IMR-90 (cell line): Measurements from ENCODE around the gene PFDN1. TPM values are rescaled to one million over a fixed set of nuclear protein-coding genes. Genes with fewer than 3 reads are reported as not detected.

Source experiments
- ATAC-seq: fragments of 200-7000 bp; cut with Tn5 transposase; 2 replicates; pipeline ENCODE4 v1.9.1; 2020; ENCODE audit warnings: low read depth, mild to moderate bottlenecking, moderate library complexity
- BruUV-seq: library from RNA; stranded (reverse); fragments of 400-500 nt; replicated peaks from 2 replicates; lab custom pipeline; 2021; lab: Mats Ljungman, UMichigan
- CTCF ChIA-PET: fragments of 300-600 bp; formaldehyde crosslinking; extraction: SDS; loops from one replicate; lab custom pipeline; 2021; ENCODE audit warnings: antibody characterized with exemption; lab: Yijun Ruan, JAX
- POLR2A ChIA-PET: fragments of 300-600 bp; sonication (Branson Sonifier 250); formaldehyde crosslinking; loops from one replicate; lab custom pipeline; 2022; ENCODE audit warnings: antibody characterized with exemption; ENCODE audit not compliant: unreplicated experiment; lab: Charles Lee
- DNase-seq: peaks from one replicate; pipeline ENCODE4 v3.0.0; 2013
- H2AFZ ChIP-seq: replicated peaks from 2 replicates; pipeline ENCODE3; 2013; ENCODE audit warnings: low read length, mild to moderate bottlenecking; ENCODE audit not compliant: poor library complexity
- H2AK5ac ChIP-seq: 2 replicates; pipeline ENCODE4 v1.6.1; 2013; ENCODE audit warnings: low read depth, low read length, inconsistent platforms
- H2AK9ac ChIP-seq: replicated peaks from 2 replicates; pipeline ENCODE3; 2013; ENCODE audit warnings: mild to moderate bottlenecking, low read depth, low read length, moderate library complexity; ENCODE audit not compliant: poor library complexity
- H2BK120ac ChIP-seq: 2 replicates; pipeline ENCODE4 v1.6.1; 2013; ENCODE audit warnings: low read depth, low read length, inconsistent platforms
- H2BK15ac ChIP-seq: 3 replicates; pipeline ENCODE4 v1.6.1; 2013; ENCODE audit warnings: low read depth, low read length, inconsistent platforms
- H2BK20ac ChIP-seq: 2 replicates; pipeline ENCODE4 v1.6.1; 2013; ENCODE audit warnings: low read depth, mild to moderate bottlenecking, inconsistent platforms, low read length, moderate library complexity
- H2BK5ac ChIP-seq: 2 replicates; pipeline ENCODE4 v1.6.1; 2013; ENCODE audit warnings: mild to moderate bottlenecking, low read depth, low read length, inconsistent platforms; ENCODE audit not compliant: poor library complexity, severe bottlenecking
- H3K14ac ChIP-seq: replicated peaks from 2 replicates; pipeline ENCODE4 v1.6.1; 2013; ENCODE audit warnings: low read depth, low read length, inconsistent platforms
- H3K18ac ChIP-seq: 2 replicates; pipeline ENCODE4 v1.6.1; 2013; ENCODE audit warnings: low read depth, low read length, control low read depth
- H3K23ac ChIP-seq: 2 replicates; pipeline ENCODE4 v1.6.1; 2013; ENCODE audit warnings: low read depth, low read length, inconsistent platforms
- H3K27ac ChIP-seq: 2 replicates; pipeline ENCODE4 v1.5.1; 2013; ENCODE audit warnings: mild to moderate bottlenecking, control low read depth, low read length; ENCODE audit not compliant: insufficient read depth
- H3K27me3 ChIP-seq: 2 replicates; pipeline ENCODE4 v1.6.1; 2013; ENCODE audit warnings: low read length; ENCODE audit not compliant: control insufficient read depth, insufficient read depth
- H3K36me3 ChIP-seq: 2 replicates; pipeline ENCODE4 v1.6.1; 2013; ENCODE audit warnings: low read length, mixed read lengths; ENCODE audit not compliant: control insufficient read depth, insufficient read depth
- H3K4ac ChIP-seq: 2 replicates; pipeline ENCODE4 v1.6.1; 2013; ENCODE audit warnings: low read depth, low read length, inconsistent platforms
- H3K4me1 ChIP-seq: 2 replicates; pipeline ENCODE4 v1.6.1; 2013; ENCODE audit warnings: low read length, mixed read lengths; ENCODE audit not compliant: control insufficient read depth, insufficient read depth
- H3K4me2 ChIP-seq: 2 replicates; pipeline ENCODE4 v1.6.1; 2013; ENCODE audit warnings: low read depth, mild to moderate bottlenecking, control low read depth, low read length, moderate library complexity
- H3K4me3 ChIP-seq: 2 replicates; pipeline ENCODE4 v1.5.1; 2013; ENCODE audit warnings: low read depth, mild to moderate bottlenecking, control low read depth, low read length, moderate library complexity; ENCODE audit not compliant: insufficient read depth
- H3K56ac ChIP-seq: 2 replicates; pipeline ENCODE4 v1.6.1; 2013; ENCODE audit warnings: low read length, inconsistent platforms; ENCODE audit not compliant: insufficient read depth; ENCODE audit errors: extremely low read depth
- H3K79me1 ChIP-seq, 2 experiments: 2 replicates each; pipeline ENCODE4 v1.6.1; 2013; ENCODE audit warnings: low read length in 2 of 2, inconsistent platforms in 1 of 2, low read depth in 1 of 2
- H3K9ac ChIP-seq: 2 replicates; pipeline ENCODE4 v1.6.1; 2013; ENCODE audit warnings: low read depth, low read length, control low read depth
- H3K9me1 ChIP-seq: 2 replicates; pipeline ENCODE4 v1.6.1; 2013; ENCODE audit warnings: low read length, inconsistent platforms; ENCODE audit not compliant: insufficient read depth
- H3K9me3 ChIP-seq: 2 replicates; pipeline ENCODE4 v1.6.1; 2013; ENCODE audit warnings: low read length; ENCODE audit not compliant: control insufficient read depth, insufficient read depth
- H4K20me1 ChIP-seq: 2 replicates; pipeline ENCODE4 v1.6.1; 2013; ENCODE audit warnings: low read length, inconsistent platforms; ENCODE audit not compliant: insufficient read depth
- H4K5ac ChIP-seq: 2 replicates; pipeline ENCODE4 v1.6.1; 2013; ENCODE audit warnings: mild to moderate bottlenecking, low read depth, low read length, control low read depth
- H4K8ac ChIP-seq, 2 experiments: 2 replicates each; pipeline ENCODE4 v1.6.1; 2013; ENCODE audit warnings: low read depth in 2 of 2, low read length in 2 of 2, control low read depth in 1 of 2, inconsistent platforms in 1 of 2
- H4K91ac ChIP-seq: 2 replicates; pipeline ENCODE4 v1.6.1; 2013; ENCODE audit warnings: low read depth, low read length, inconsistent platforms; ENCODE audit not compliant: insufficient read depth
- BHLHE40 ChIP-seq: fragments of 150-350 bp; IDR thresholded peaks from 2 replicates; pipeline ENCODE4 v1.6.1; 2016; ENCODE audit warnings: mild to moderate bottlenecking, low read depth, low read length
- CHD1 ChIP-seq: IDR thresholded peaks from 2 replicates; pipeline ENCODE4 v1.6.1; 2012; ENCODE audit warnings: low read depth, low read length, improper control_type of control experiment
- FOS ChIP-seq: fragments of 150-350 bp; IDR thresholded peaks from 2 replicates; pipeline ENCODE4 v1.6.1; 2016; ENCODE audit warnings: low read depth, low read length
- MAFK ChIP-seq: IDR thresholded peaks from 2 replicates; pipeline ENCODE4 v1.6.1; 2012; ENCODE audit warnings: low read depth, low read length, improper control_type of control experiment
- MAZ ChIP-seq: IDR thresholded peaks from 2 replicates; pipeline ENCODE4 v1.6.1; 2012; ENCODE audit warnings: low read depth, mild to moderate bottlenecking, low read length, improper control_type of control experiment, moderate library complexity, borderline replicate concordance
- NFE2L2 ChIP-seq: fragments of 150-350 bp; IDR thresholded peaks from 2 replicates; pipeline ENCODE4 v1.6.1; 2016; ENCODE audit warnings: low read depth, mild to moderate bottlenecking, low read length
- RAD21 ChIP-seq: IDR thresholded peaks from 2 replicates; pipeline ENCODE4 v1.6.1; 2012; ENCODE audit warnings: low read length, improper control_type of control experiment
- RCOR1 ChIP-seq: IDR thresholded peaks from 2 replicates; pipeline ENCODE4 v1.6.1; 2012; ENCODE audit warnings: mild to moderate bottlenecking, low read length, improper control_type of control experiment; ENCODE audit not compliant: insufficient replicate concordance
- WGBS, 2 experiments: methylation state at CpG; one replicate each; pipeline versions ENCODE4 v1.1.5 to v1.1.7; 2013; ENCODE audit warnings: missing lambda C conversion rate in 2 of 2; ENCODE audit not compliant: insufficient read length in 1 of 2; ENCODE audit errors: extremely low coverage in 2 of 2; 5-methylcytosine and 5-hydroxymethylcytosine counted together
- dilution Hi-C: fragments of 300-500 bp; cut with HindIII; formaldehyde crosslinking; loops from one replicate; pipeline ENCODE4 v1.14.3; 2018; ENCODE audit warnings: low sequenced_read_pairs; ENCODE audit not compliant: unreplicated experiment
- in situ Hi-C: fragments of 300-500 bp; cut with MboI; formaldehyde crosslinking; loops from 3 replicates; pipeline ENCODE4 v1.14.3; 2019; ENCODE audit warnings: low sequenced_read_pairs, inconsistent platforms, mixed read lengths
- intact Hi-C: fragments of 100-400 bp; cut with micrococcal nuclease; formaldehyde crosslinking; loops from 2 replicates; pipeline ENCODE4 v1.10.0; 2022
- polyA plus RNA-seq, 3 experiments: library from polyadenylated mRNA; depleted of rRNA; stranded (reverse); fragments of >200 nt; gene quantifications; 2 replicates each; pipeline ENCODE4 v1.2.3, GENCODE V29; 2012; ENCODE audit warnings: low replicate concordance in 1 of 3
- total RNA-seq: library from RNA; depleted of rRNA; stranded (reverse); fragments of >200 nt; gene quantifications from 2 replicates; pipeline ENCODE4 v1.2.3, GENCODE V29; 2012
- TF ChIP-seq, protein P1 (sequence below): conservative IDR thresholded peaks from 2 replicates; pipeline ENCODE4 v1.5.1; 2012; ENCODE audit warnings: mild to moderate bottlenecking, low read depth, low read length, improper control_type of control experiment

Gene PFDN1
- total and polyA plus RNA-seq, 2 of the 4 experiments (the other 2 are of a cell fraction), result 98.8 to 134 TPM

DNA sequence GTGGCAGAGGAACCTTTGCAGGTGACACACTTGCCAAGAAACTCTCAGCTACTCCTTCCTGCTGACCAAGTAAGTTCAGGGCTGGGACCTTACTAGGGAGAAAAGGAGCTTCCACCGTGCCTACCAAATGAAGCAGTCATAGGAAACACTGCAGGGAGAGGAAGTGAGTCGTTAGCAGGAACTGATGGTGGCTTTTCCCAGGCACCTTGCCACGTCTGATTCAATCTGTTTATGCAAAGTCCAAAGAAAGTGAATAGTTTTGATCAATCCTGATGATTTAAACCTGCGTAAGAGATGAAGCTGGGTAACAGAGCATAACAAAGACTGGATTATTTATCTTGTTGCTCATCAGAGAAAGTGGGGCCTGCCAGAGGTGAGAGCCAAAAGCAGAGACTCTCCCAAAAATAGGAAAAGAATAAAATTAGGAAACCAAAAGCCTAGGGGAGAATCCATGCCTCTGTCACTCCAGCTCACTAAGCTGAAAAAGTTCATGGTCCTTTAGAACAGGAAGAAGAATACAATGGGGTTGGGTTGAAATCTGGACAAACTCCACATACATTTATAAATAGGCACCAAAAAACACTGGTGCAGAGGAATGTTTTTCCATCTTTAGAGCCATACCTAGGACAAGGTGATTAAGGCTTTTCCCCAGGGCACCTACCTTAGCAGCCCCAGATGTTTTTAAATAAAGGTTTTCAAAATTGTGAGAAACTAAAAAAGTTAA is 9.3 kb upstream of the PFDN1 start (continued):
- TF ChIP-seq, protein P1, sequence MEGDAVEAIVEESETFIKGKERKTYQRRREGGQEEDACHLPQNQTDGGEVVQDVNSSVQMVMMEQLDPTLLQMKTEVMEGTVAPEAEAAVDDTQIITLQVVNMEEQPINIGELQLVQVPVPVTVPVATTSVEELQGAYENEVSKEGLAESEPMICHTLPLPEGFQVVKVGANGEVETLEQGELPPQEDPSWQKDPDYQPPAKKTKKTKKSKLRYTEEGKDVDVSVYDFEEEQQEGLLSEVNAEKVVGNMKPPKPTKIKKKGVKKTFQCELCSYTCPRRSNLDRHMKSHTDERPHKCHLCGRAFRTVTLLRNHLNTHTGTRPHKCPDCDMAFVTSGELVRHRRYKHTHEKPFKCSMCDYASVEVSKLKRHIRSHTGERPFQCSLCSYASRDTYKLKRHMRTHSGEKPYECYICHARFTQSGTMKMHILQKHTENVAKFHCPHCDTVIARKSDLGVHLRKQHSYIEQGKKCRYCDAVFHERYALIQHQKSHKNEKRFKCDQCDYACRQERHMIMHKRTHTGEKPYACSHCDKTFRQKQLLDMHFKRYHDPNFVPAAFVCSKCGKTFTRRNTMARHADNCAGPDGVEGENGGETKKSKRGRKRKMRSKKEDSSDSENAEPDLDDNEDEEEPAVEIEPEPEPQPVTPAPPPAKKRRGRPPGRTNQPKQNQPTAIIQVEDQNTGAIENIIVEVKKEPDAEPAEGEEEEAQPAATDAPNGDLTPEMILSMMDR, result no peak

DNA sequence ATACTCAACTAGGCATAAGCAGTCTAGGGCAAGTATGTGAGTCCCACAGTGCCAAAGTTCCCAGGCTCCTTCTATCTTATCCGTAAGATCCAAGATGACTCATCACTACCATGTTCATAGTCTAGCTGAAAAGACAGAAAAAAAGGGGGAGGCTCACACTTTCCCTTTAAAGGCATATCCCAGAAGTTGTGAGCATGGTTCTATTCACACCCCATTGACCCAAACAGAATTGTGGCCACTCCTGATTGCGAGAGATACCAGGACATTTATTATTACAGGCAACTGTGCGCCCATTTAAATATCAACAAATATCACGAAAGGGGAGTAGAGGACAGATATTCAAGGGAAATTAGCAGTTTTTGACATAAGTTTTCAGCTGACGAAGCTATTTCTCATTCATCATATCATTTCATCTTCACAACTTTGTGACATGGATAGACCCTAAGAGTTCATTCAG is 8.1 kb upstream of the PFDN1 start:
- Histone ChIP-seq H3K4me2 (peak overlapping the region; percentile 16; the same call in 1 of the 2 replicates), H4K20me1 (no peaks in the 10 kb centered on the region), H3K36me3 (no peaks in the 10 kb centered on the region), H2BK15ac (peak overlapping the region; percentile 97; the same call in 1 of the 3 replicates), H3K56ac (no peak overlapping the region), H4K91ac (no peak overlapping the region), H3K9me1 (peaks cover 12% of the 10 kb centered on the region), H3K79me1 (no peaks in the 10 kb centered on the region), H3K23ac (no peak overlapping the region), H3K4ac (peak overlapping the region; percentile 71; the same call in 1 of the 2 replicates), H3K14ac (no peak overlapping the region; the same call in 1 of the 2 replicates), H4K5ac (no peak overlapping the region), H3K27me3 (no peaks in the 10 kb centered on the region), H2AK5ac (no peak overlapping the region; the same call in 1 of the 2 replicates), H2AFZ (no peak overlapping the region), H2BK5ac (peak overlapping the region; percentile 79), H2AK9ac (no peak overlapping the region), H2BK120ac (peak overlapping the region; percentile 74; the same call in 1 of the 2 replicates), H3K9me3 (no peaks in the 10 kb centered on the region), H3K18ac (no peak overlapping the region), H3K9ac (no peak overlapping the region), H2BK20ac (peak overlapping the region; percentile 89), H3K4me3 (no peak overlapping the region), H3K27ac (no peak overlapping the region), H4K8ac (peak overlapping the region in 1 of 2 experiments; percentile 92; a peak in 2 of 4 replicates), H3K4me1 (peaks cover 10% of the 10 kb centered on the region)
- ChIA-PET POLR2A (no interaction called here), CTCF (interaction anchor here (0.8 to 1.1 kb wide), 2 partner anchors 35 to 67 kb away, joined by 3 read pairs; partner anchors contain the start of gene HBEGF)
- dilution Hi-C loops (no loop called here), in situ Hi-C loops (no loop called here), intact Hi-C loops (no loop called here)
- ATAC-seq, result peak; percentile 88
- no TSS peak for BruUV-seq
- DNase-seq, result peak; percentile 96
- WGBS, 2 experiments, result no CpG with 5 or more reads among the region's 5 CpGs
- TF ChIP-seq RCOR1 (no peak), RAD21 (no peak; the same call in 1 of the 2 replicates), CHD1 (0 out of 2 replicates have a peak, but pooled peaks have one; percentile 53), FOS (peak; percentile 95), BHLHE40 (peak; percentile 53; the same call in 1 of the 2 replicates), NFE2L2 (peak; percentile 71), MAZ (no peak), MAFK (peak; percentile 66)
